Uterine smooth muscle cell (primary cell): ENCODE measurements around the gene ZFP28. TPM values are rescaled to one million over a fixed set of nuclear protein-coding genes. Genes with fewer than 3 reads are reported as not detected.

Experiments
- total RNA-seq: library from RNA; depleted of rRNA; stranded (reverse); fragments of >200 nt; gene quantifications from 2 replicates; pipeline ENCODE4 v1.2.3, GENCODE V29; 2014

ZFP28 gene
- total RNA-seq, result 10.5 and 13.7 TPM in 2 replicates

DNA sequence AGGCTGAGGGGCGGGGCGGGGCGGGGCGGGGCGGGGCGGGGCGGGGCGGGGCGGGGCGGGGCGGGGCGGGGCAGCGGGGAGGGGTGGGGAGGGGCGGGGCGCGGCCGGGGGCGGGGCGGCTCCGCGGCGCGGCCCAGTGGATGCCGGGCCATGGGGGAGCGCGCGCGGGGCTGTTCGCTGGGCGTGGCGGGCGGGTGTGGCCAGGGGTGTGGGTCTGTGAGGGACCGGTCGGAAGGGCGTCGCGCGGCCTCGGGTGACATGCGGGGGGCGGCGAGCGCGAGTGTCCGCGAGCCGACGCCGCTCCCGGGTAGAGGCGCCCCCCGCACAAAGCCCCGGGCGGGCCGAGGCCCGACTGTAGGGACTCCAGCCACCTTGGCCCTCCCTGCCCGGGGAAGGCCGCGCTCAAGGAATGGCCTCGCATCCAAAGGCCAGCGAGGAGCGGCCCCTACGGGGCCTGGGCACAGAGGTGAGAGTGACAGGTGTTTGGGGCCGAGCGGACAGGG, at the start of gene ZFP28:
TSS of gene ZFP28 (plus strand) at position 188 of the 503 bp plus-strand sequence. CDS start at position 259, 71 bp downstream.

DNA sequence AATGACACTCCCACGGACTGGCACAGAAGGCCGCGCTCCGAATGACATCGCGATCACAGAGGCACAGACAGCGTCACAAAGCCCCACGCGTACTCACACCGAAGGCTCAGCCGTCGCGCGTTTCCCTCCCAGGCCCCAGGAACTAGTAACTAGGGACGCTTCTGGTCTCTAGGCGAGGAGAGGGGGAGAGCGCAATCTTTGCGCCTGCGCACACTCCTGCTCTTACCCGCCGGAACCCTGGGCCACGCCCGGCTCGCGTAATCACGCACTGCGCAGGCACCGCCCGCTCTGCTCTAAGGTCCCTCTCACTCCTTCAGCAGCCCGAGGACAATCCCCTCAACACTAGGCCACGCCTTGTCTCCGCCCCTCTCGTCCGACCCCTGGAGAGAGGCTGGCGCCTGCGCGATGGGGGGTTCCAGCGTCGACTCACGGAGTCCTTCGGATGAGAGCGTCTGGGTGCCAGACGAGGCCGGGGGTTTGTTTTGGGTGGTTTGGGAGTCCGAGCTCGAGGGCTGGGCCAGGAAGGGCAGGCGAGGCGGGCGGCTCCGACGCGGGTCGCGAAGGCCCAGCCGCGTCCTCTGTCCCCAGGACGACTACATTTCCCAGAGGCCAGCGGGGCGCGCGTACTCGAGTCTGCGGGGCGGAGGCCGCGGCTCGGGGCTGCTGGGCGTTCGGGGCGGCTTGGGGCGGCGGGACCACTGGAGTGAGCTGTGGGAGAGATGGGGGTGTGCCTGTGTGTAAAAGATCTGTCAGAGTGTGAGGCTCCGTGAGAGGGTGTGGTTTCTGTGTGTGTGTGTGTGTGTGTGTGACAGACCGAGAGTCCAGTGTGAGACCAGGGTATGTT, 31.1 kb upstream of the ZFP28 start, which contains the start of gene ZNF471:
TSS of gene ZNF471 (plus strand) at position 410 of the 844 bp plus-strand sequence. CDS start 3,717 bp downstream, outside the sequence.

DNA sequence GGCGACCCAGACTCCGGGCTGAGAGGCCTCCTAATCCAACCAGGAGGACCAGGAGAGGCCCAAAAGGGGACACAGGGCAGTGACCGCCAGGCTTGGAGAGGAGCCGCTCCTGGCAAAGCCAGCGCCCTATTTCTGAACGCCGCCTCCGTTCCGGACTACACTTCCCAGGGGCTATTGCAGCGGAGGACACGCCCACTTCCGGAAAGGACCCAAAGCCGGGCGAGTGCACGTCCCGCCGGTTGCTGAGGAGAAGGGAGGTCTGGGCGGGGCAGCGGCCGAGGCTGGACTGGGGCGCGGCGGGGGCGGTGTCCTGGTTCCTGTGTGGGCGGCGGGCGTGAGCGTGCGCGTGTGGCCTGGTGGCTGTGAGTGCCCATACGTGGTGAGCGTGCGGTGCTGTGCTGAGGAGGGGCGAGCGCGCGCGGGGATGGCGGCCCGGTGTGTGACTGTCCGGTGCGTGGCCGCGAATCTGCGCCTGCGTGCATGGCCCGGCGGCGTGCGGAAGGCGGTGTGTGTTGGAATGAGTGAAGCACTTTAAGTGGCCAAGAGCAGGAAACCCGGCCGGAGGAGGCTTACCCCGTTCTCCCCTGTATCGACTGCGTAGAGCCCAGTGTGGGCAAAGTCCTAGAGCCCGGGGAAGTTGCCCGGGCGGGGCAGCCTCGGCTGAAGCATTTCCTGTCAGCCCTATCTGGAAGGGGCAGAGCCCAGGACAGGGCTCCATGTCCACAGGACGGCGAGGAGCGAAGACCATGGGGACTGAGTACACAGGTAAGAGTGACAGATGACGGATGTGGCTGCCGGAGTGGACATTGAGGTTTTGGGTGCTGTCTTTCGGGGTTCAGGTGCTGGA, 28.7 kb downstream of the ZFP28 start, which contains the start of gene ZNF470:
TSS of gene ZNF470 (plus strand) at position 195 of the 847 bp plus-strand sequence. CDS start 2,844 bp downstream, outside the sequence.

DNA sequence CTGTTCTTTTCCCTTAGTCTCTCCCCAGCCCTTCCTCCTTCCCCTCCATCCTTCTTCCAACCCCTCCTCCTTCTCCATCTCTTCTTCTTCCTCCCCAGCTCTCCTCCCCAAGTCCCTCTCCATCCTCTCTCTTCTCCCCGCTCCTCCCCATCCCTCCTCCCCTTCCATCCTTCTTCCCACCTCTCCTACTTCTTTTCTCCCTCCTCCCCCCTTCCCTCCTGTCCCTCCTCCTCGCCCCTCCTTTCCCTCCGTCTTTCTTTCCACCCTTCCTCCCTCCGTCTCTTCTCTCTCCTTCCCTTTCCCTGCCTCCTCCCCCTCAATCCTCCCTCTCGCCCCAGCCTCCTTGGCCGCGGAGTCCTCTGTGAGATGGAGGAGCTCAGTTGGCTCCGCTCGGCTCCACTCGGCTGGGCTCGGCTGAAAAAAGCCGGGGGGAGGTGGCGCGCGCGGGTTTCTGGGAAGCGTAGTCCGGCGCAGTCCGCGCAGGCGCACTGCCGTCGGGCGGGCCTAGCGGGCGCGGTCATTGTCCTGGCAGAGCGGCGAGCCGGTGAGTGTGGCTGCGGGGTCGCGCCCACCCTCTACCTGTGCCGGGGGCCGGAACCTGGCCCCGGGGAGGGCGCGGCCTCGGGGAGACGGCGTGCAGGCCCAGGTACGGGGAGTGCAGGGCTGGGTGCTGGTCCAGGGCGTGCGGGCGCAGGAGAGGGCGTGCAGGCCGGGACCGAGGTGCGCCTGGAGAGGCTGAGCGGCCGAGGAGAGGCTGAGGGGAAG, 56.2 kb downstream of the ZFP28 start, which contains the start of gene ZNF71:
TSS of gene ZNF71 (plus strand) at position 520 of the 765 bp plus-strand sequence. CDS start 6,257 bp downstream, outside the sequence.

Other genes starting within 250 kb of the ZFP28 start
- gene ZSCAN5A, start 224.1 kb upstream of the ZFP28 start, total RNA-seq, result 5.1 and 5.9 TPM in 2 replicates
- 1.00 and 2.5 TPM in 2 replicates for gene ZNF582, start 145.4 kb upstream of the ZFP28 start, total RNA-seq
- 5.8 and 7.7 TPM in 2 replicates for gene ZNF583, start 134.6 kb upstream of the ZFP28 start, total RNA-seq
- gene ZNF667, start 61.6 kb upstream of the ZFP28 start, total RNA-seq, result 1.8 and 5.5 TPM in 2 replicates
- gene ZNF471, start 31.1 kb upstream of the ZFP28 start, total RNA-seq, result 2.3 and 4.4 TPM in 2 replicates
- gene ZNF470, start 28.5 kb downstream of the ZFP28 start, total RNA-seq, result 3.5 and 4.9 TPM in 2 replicates
- 7.4 and 8.7 TPM in 2 replicates for gene ZNF71, start 56.4 kb downstream of the ZFP28 start, total RNA-seq
- gene SMIM17, start 104.2 kb downstream of the ZFP28 start, total RNA-seq, result 0.25 TPM in 1 of 2 replicates, not detected in the other
- gene ZNF835, start 132.8 kb downstream of the ZFP28 start, total RNA-seq, result 0.44 and 2.6 TPM in 2 replicates